ENCODE results near the gene C5orf52.

C5orf52 gene

GRCh38 chr5:157670662-157671591 is at the start of gene C5orf52:
Gene C5orf52, plus strand, starts transcription at chr5:157671533. Its CDS starts 82 bp downstream, at chr5:157671615.
- in situ Hi-C loops (cut with HindIII; ENCODE audit: low sequenced_read_pairs), result no loop called here

- in situ Hi-C loops (cut with HindIII; ENCODE audit: low sequenced_read_pairs), result no loop called here
These were observed 47.2 kb upstream of the C5orf52 start for GRCh38 chr5:157624144-157624543.

GRCh38 chr5:157626831-157627230 is 44.5 kb upstream of the C5orf52 start:
- in situ Hi-C loops (cut with HindIII; ENCODE audit: low sequenced_read_pairs), result no loop called here

GRCh38 chr5:157630341-157630740 is 41.0 kb upstream of the C5orf52 start:
- in situ Hi-C loops (cut with HindIII; ENCODE audit: low sequenced_read_pairs), result no loop called here

GRCh38 chr5:157640406-157641066 is 30.8 kb upstream of the C5orf52 start:
- in situ Hi-C loops (cut with HindIII; ENCODE audit: low sequenced_read_pairs), result no loop called here

GRCh38 chr5:157648275-157648990 is 22.9 kb upstream of the C5orf52 start:
- in situ Hi-C loops (cut with HindIII; ENCODE audit: low sequenced_read_pairs), result no loop called here

GRCh38 chr5:157649101-157649500 is 22.2 kb upstream of the C5orf52 start:
- in situ Hi-C loops (cut with HindIII; ENCODE audit: low sequenced_read_pairs), result no loop called here

GRCh38 chr5:157650991-157651611 is 20.2 kb upstream of the C5orf52 start:
- in situ Hi-C loops (cut with HindIII; ENCODE audit: low sequenced_read_pairs), result no loop called here

GRCh38 chr5:157651623-157652376 is 19.5 kb upstream of the C5orf52 start:
- in situ Hi-C loops (cut with HindIII; ENCODE audit: low sequenced_read_pairs), result no loop called here

GRCh38 chr5:157652377-157652692 is 19.0 kb upstream of the C5orf52 start, which contains the start of gene SOX30:
Gene SOX30, minus strand, starts transcription at chr5:157652438. Its CDS starts 360 bp downstream, at chr5:157652078.
- in situ Hi-C loops (cut with HindIII; ENCODE audit: low sequenced_read_pairs), result no loop called here

- in situ Hi-C loops (cut with HindIII; ENCODE audit: low sequenced_read_pairs), result no loop called here
These were observed 13.8 kb upstream of the C5orf52 start for GRCh38 chr5:157657516-157657915.

- in situ Hi-C loops (cut with HindIII; ENCODE audit: low sequenced_read_pairs), result no loop called here
These were observed 12.4 kb upstream of the C5orf52 start for GRCh38 chr5:157658893-157659292.

GRCh38 chr5:157659868-157660660 is 11.3 kb upstream of the C5orf52 start:
- in situ Hi-C loops (cut with HindIII; ENCODE audit: low sequenced_read_pairs), result loop anchor here (5.0 kb wide), 1 partner anchor 53 kb away; no protein-coding TSS in a partner anchor

GRCh38 chr5:157665467-157666070 is 5.8 kb upstream of the C5orf52 start:
- in situ Hi-C loops (cut with HindIII; ENCODE audit: low sequenced_read_pairs), result no loop called here

- in situ Hi-C loops (cut with HindIII; ENCODE audit: low sequenced_read_pairs), result no loop called here
These were observed 3.0 kb upstream of the C5orf52 start for GRCh38 chr5:157668356-157668755.

- in situ Hi-C loops (cut with HindIII; ENCODE audit: low sequenced_read_pairs), result no loop called here
These were observed 1.6 kb upstream of the C5orf52 start for GRCh38 chr5:157669701-157670097.

- in situ Hi-C loops (cut with HindIII; ENCODE audit: low sequenced_read_pairs), result no loop called here
These were observed 428 bp downstream of the C5orf52 start for GRCh38 chr5:157671592-157672330.

- in situ Hi-C loops (cut with HindIII; ENCODE audit: low sequenced_read_pairs), result no loop called here
These were observed 1.6 kb downstream of the C5orf52 start for GRCh38 chr5:157672976-157673375.

Measured in endothelial cell of hepatic sinusoid (primary cell).